GM21723 (cell line): Measurements from ENCODE around the gene OSM.
"Not testable (repeated sequence)": the region's sequence is repeated elsewhere in the genome, so short reads cannot be mapped to it uniquely, and the experiment has no call there.

ENCODE experiments used
- ATAC-seq: cut with Tn5 transposase; IDR thresholded peaks from one replicate; pipeline ENCODE4 v1.9.1; 2021; ENCODE audit warnings: mild to moderate bottlenecking, moderate library complexity; ENCODE audit not compliant: unreplicated experiment

The OSM gene

DNA sequence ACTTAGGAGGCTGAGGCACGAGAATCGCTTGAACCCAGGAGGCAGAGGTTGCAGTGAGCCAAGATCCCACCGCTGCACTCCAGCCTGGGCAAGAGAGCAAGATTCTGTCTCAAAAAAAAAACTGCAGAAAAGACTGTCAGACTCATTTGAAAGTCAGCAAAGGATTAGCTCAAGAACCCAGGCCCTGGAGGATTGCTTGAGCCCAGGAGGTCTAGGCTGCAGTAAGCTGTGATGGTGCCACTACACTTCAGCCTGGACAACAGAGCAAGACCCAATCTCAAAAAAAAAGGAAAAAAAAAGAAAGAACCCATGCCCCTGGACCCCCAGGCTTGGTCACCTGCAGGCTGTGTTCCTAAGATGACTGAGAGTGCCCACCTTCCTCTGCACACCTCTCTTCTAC is 36.3 kb downstream of the OSM start:
- no peak for ATAC-seq

DNA sequence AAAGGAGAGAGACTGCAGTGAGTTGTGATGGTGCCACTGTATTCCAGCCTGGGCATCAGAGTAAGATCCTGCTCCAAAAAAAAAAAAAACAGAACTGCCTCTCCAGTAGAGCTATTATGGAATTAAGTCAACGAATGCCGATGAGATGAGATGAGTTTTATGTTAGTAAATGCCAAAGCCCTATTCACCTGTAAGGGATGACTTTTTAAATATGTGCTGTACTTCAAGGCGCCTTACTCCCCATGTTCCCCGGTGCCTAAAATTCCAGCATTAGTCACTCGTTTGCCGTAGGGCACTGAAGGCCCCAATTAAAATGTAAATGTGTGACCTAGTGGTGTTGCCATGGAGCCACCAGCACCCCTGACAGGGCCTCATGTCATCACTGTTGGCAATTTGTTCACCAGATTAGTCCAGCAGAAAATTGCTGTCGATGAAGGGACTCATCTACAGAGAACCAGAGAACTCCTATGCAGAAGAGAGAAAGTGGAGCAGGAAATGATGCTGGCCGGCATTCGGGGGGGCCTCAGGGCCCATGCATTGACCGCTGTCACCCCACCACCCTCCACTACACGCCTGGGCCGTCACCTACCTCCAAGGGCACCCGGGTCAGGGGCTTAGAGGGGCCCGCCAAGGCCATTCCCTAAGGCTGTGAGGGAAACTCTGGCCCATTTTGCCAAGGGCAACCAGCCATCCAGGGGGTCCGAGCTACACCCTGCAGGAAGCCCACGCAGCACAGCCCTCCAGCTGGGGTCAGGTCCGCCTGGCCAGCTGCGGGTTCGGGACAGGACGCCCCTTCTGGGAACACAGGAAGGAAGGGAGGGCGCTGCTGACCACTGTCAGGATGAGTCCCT is 37.9 kb downstream of the OSM start:
- ATAC-seq = no peak

DNA sequence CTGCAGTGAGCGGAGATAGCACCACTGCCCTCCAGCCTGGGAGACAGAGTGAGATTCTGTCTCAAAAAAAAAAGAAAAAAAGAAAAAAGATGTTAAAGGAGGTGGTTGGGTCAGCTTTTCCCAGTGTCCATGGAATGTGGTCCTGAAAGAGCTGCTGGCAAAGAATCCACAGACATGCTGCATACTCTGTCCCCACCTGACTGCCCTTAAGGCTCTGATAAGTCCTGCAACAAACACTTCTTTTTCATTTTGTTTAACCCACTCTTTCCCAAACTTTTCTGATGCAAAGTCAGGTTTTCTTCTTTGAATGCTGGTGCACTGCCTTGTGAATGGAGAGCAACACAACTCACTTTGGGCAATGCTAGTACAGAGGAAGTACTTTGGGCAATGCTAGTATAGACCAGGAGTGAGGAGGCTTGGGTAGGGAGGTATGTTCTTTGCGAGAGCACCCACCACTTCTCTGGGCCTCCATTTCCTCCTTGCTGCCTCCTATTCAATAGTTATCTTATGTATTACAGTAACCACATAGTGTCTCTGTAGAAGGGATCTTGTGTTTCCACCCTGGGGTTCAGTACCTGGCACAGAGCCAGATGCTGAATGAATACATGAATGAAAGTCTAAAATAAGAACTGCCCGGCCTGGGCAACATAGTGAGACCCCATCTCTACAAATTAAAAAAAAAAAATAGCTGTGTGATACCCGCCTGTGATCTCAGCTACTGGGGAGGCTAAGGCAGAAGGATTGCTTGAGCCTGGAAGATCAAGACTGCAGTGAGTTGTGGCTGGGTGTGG is 39.0 kb downstream of the OSM start:
- ATAC-seq = no peak

DNA sequence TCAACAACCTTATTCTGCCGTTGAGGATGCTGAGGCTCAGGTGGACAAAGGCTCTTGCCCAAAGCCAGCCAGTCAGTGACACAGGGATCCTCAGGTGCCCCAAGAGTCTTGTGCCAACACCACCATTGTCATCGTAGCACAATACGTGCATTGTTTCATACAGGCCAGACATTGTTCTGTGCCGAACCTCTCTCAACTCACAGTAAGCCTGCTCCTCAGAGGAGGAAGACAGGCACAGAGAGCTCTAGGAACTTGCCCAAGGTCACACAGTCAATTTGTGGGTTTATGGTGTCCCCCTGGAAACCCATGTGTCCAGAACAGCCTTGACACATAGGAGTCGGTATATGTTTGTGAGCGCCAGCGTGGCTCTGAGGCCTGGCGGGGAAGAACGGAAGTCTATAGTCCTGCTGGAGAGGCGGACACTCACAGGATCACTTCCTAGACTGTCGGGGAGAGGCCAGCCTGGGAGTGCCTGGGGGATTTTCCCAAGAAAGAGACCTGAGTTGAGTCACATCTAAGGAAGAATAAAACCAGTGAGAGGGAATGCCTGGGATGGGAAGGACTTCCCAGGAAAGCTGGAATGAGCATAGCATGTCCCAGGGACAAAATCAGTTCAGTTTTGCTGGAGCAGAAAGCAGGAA is 40.3 kb downstream of the OSM start:
- no peak for ATAC-seq

DNA sequence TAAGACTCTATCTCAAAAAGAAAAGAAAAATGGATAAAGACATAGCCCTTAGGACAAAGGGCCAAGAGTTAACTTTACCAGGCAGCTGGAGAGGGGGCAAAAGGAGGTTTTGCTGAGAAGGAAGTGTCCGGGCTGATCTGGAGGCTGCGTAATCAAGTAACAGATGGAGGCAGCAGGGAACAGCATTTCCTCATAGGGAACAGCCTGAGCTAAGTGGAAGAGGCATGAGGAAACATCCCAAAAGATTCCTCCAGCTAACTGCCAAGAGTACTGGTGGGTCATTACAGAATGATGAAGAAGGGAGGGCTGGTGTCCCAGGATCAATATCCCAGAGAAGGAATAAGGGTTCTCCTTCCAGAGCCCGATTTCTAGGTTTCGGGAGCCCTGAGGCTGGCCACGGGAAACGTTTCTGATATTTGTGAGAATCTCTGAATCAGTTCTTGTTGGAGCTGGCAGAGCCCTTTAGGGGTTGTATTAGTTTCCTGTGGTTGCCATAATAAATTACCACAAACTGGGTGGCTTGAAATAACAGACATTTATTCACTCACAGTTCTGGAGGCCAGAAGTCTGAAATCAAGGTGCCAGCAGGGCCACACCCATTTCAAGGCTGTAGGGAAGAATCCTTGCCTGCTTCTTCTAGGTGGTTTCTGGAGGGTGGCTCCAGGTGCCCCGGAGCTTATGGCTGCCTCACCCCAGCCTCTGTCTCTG is 41.3 kb downstream of the OSM start:
- no peak for ATAC-seq

DNA sequence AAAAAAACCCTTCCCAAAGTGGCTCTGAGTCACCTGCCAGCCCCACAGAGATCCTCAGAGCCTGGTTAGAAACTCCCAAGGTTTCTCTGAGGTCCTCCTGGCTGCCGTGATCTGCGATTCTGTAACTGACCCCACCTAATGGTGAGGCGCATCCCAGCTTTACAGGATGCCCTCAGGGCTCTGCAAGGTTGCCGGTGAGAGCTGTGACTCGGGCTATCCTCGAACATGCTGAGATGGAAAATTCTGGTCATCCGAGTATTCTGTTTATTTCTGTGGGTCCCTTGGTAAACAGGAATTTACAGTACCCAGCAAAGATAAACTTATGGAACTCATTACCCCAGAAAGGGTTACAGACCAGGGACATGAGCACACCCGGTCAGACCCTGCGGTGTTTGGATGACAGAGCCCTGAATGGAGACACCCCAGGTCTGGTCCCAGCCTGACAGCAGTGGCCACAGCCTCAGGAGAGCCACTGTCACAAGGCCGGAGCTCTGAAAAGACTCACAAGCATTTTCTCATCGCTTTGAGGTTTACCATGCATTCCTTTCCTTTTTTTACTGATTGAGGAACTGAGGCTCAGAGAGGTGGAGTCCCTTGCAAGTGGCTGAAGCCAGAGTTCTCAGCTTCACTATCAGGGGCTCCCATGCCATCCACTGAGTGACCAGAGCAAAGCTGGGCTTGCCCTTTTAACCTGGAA is 42.3 kb downstream of the OSM start:
- ATAC-seq = no peak

DNA sequence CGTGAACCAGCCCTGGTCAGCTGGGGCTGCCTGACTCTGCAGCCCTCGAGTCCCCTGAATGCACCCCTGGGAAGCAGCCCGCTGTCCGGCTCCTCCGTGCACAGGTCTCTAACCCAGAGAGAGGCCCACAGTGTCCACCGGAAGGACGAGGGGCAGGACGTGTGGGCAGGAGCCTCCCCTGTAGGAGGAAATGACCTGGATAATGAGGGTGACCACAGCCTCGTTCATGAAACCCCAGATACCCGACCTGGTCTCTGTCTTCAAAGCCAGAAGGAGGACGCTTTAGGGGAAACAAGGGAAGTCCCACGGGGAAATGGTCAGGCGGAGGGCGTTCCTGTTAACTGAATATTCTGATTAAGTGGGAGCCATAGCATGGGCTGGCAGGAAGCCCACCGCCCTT is 43.3 kb downstream of the OSM start:
- no peak for ATAC-seq

DNA sequence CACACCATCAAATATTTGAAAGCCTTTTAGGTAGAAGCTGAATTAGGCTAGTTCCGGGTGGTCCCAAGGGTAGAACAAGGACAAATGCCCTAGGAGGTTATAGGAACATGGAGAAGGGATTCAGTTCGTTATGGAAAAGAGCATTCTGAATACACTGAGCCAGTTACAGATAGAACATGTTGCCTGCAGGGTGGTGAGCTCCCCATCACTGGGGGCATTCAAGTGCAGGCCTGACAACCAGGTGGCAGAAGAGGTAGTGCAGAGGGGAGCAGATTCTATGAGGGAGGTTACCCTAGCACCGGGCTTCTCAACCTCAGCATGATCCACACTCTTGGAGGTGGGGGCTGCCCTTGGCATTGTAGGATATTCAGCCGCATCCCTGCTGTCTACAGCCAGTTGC is 44.3 kb downstream of the OSM start:
- ATAC-seq = no peak

DNA sequence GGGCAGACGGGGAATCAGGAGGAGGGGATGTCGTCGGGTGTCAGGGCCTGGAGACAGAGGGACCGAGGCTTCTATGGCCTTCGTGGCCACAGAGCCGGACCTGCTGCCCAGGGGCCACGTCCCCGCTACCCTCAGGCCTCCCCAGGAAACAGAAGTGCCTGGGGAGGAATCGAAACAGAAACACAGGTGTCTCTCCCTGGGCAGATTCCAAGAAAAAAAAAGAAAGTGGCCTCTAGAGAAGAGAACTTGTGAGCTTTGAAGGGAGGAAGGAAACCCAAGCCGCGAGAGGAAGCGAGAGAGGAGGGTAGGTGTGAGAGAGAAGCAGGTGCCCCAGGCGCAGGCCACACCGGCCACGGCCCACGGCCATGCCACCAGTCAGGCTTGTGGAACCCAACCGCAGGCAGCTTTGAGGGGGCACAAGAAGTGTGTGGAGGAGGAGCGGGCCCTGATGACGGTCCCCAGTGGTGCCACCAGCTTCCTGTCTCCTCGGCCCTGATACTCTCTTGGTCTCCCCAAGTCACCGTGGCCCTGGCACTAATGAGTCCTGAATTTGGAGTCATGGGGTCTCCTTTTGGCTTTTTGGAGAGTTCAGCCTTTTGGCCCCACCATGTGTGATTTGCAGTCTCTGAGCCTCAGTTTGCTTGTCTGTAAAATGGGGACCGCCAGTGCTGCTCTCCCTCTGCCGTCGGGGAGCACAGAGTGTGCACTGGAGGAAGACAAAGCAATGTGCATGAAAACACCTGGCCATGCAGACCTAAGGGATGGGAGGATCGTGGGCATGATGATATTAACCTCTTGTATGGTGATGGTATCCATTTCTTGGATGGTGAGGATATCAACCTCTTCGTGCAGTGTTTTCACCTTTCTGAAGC is 45.3 kb downstream of the OSM start:
- ATAC-seq = no peak

DNA sequence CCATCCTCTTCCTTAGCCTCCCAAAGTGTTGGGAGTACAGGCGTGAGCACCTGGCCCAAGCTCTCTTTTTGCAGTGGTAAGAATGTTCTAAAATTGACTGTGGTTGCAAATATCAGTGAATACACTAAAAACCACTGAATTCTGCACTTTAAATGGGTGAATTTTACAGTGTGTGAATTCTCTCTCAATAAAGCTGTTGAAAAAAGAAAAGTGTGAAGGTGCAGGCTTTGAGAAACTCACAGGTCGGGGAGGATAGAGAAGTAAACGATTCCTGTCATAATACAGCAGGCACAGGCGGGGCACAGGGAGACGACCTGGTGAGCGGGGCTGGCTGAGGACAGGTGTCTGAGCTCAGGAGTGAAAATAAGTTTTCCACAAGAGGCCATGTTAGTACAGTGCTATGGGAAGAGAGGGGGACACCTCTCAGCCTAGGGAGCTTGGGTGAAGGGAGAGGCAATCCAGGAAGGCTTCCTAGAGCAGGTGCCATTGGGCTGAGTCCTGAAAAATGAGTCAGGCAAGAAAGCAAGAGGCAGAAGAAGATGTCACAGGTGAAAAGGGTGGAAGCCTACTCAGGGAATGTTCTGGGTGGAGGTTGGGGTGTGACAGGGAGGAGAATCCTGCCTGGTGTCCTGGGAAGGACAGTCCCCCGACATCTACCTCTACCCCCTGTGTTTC is 46.2 kb downstream of the OSM start:
- no peak for ATAC-seq

DNA sequence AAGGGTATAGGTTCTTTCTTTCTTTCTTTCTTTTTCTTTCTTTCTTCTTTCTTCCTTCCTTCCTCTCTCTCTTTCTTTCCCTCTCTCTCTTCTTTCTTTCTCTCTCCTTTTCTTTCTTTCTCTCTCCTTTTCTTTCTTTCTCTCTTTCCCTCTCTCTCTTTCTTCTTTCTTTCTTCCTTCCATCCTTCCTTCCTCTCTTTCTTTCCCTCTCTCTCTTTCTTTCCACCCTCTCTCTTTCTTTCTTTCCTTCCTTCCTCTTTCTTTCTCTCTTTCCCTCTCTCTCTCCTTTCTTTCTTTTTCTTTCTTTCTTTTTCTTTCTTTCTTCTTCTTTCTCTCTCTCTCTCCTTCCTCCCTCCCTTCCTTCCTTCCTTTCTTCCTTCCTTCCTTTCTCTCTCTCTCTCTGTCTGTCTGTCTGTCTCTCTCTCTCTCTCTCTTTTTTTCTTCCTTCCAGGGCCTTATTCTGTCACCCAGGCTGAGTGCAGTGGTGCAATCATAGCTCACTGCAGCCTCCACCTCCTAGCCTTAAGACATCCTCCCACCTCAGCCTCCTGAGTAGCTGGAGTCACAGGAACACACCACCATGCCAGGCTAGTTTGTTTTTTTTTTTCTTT is 46.9 kb downstream of the OSM start:
- no peak for ATAC-seq

DNA sequence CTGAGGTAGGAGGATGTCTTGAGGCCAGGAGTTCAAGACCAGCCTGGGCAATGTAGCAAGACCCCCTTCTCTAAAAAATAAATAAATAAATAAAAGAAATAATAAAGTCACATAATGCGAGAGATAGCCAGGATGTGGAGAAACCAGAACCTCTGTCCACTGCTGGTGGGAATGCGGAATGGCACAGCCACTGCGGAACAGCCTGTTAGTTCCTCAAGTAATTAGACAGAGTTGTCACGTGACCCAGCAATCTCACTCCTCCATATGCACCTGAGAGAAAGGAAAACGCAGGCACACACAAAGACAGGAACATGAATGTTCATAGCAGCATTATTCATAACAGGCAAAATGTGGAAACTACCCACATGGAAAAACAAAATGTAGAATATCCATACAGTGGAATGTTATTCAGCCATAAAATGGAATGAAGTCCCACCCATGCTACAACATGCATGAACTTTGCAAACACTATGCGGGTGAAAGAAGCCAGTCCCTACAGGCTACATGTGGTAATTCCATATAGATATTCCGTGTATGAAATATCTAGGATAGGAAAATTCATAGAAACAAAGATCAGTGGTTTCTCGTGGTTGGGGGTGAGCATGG is 47.5 kb downstream of the OSM start:
- ATAC-seq = no peak

DNA sequence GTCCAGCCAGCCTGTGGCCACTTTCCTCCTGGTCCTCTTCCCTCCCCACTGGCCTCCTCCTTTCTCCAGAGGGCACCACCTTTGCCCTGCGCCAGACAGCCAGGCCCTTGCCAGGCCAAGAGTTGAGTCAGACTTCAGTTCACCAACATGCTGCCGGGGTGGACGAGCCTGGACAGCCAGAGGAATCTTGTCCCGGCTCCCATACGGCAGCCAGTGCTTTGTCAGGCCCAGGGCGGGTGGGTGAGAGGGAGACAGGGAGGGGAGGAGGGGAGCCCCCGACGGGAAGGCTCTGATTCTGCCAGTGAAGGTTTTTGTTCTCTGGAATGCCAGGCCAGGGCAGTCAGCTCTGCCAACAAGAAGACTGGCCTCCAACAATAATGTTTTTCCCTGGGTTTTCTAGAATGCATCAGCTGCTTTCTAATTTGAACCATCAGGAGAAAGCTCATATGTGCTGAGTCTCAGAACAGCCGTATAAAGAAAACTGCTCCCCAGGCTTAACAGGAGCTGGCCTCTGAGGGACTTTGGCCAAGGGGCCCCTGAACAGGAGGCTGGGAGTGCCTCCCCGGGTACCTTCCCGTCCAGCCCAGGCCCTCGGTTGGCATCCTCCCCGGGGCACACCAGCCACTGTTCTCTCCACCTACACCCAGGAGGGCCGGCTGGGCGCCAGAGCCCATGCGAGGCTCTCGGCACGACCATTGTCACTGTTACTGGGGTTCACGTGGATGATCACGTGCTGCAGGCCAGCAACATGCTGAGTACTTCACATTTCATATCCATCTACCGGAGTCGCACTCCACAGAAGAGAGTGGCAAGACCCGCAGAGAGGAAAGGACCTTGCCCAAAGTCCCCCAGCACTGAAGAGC is 48.7 kb downstream of the OSM start:
- no peak for ATAC-seq

DNA sequence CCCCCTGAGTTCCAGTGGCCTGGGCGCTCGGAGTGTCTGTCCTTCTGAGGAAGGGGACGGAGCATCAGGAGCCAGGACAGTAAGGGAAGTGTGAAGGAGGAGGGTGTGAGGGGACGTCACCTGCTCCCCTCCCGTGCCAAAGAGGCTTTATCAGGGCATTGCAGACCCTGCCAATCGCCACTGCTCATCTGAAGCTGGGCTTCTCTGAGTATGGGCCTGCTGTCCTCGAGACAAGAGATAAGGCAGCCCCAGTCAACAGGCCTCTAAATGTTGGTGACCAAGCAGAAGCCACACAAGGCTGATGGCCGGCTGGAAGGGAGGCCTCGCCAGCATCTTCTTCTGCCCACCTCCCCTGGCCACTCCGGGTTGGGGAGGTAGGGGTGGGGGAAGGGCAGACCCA is 49.9 kb downstream of the OSM start:
- ATAC-seq = no peak

DNA sequence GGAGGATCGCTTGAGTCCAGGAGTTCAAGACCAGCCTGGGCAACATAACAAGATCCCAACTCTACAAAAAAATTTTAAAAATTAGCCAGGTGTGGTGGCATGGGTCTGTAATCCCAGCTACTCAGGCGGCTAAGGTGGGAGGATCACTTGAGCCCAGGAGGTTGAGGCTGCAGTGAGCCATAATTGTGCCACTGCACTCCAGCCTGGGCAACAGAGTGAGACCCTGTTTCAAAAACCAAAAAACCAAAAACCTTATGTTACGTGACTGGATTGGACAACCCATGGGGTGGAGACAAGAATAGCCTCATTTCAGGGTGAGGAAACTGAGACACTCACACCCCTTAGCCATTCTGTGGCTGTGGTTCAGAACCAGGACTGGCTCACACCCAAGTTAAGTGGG is 50.4 kb downstream of the OSM start:
- ATAC-seq = not testable (repeated sequence)

DNA sequence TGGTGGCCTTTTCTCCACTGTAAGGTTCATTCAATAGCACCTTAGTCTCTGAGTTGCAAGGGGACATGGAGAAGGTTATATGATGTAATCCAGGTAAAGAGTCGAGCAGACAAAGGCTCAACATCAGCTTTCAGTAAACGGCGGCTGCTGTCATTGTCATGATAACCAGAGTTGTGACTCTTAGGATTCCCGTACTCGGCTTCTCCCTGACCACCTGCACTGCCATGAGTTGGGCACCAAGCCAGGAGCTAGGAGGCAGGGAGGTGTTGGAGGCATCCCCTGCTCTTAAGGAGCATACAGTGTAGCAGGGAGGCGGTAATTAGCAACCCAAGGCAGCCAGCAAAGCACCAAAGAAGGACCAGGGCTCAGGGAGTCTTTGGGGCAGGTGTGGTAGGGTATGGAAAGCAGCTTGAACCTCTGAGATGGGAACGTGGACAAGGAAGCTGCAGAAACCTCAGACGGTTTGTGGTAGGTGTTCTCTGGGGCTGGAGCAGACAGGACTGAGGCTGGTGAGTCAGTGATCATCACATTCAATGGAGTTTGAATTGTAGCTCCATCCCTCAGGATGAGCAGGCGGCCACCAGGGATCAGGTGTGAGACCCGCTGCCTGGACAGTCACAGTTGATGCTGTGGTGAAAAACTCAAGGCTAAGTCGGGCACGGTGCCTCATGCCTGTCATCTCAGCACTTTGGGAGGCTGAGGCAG is 51.8 kb downstream of the OSM start:
- no peak for ATAC-seq

DNA sequence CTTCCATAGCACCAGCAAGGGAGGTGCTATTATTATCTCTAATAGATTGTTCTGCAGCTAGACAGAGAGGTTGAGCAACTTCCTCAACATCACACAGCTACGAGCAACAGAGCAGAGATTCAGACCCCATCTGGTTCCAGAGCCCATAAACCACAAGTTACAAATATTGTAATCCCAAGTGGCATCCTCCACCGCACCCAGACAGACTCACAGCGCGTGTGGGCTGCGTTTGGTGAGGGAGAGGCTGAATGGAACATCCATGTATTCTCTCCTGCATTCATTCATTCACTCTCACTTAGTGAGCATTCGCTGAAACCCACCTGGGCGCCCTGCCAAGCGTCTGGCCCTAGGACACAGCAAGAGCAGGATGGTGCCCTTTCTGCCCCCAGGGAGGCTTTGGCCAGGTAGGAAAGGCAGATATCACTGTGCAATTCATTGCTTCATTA is 53.6 kb downstream of the OSM start:
- no peak for ATAC-seq
